Measurements from ENCODE around the gene GSTO2. TPM values are rescaled to one million over a fixed set of nuclear protein-coding genes. Genes with fewer than 3 reads are reported as not detected.

GSTO2 gene
- total and polyA plus RNA-seq, 10 of the 15 experiments (the other 5 are each of a cell fraction or from before 2014, with no cell fraction given) = 0.16 to 0.86 (median 0.46) TPM

GRCh38 chr10:104308439-104308903 is 39.5 kb downstream of the GSTO2 start (continued):
- TF ChIP-seq ZNF24 (IDR thresholded peaks at IDR 0.05) = no peak
- no peak for TF ChIP-seq CBX5 (IDR thresholded peaks at IDR 0.05; ENCODE audit: low read depth)
- TF ChIP-seq TCF7 (IDR thresholded peaks at IDR 0.05; ENCODE audit: borderline replicate concordance) = peak; percentile 74
- TF ChIP-seq TCF12 (IDR thresholded peaks at IDR 0.05; ENCODE audit: low read depth, low read length) = no peak
- no peak for TF ChIP-seq MAX (IDR thresholded peaks at IDR 0.05; ENCODE audit: low read depth, low read length)

- peaks cover 11 to 33% of the 10 kb centered on the region in 2 experiments for H3K36me3 ChIP-seq (ENCODE audit: control insufficient read depth in 2 of 2, insufficient read depth in 2 of 2, low read length in 1 of 2)
Measured at GRCh38 chr10:104309980-104310978, 41.3 kb downstream of the GSTO2 start.

More at GRCh38 chr10:104309980-104310978, 41.3 kb downstream of the GSTO2 start:
- H3K9me3 ChIP-seq (replicated peaks; ENCODE audit: control insufficient read depth, insufficient read depth, low read length) = no peaks in the 10 kb centered on the region
- ChIA-PET POLR2A (interaction anchor here (1.1 kb wide), 1 partner anchor 12 kb away, joined by 3 read pairs; no protein-coding TSS in a partner anchor), RAD21 (ENCODE audit: unreplicated experiment) (interaction anchor here (9.0 kb wide), 1 partner anchor 41 kb away, joined by 137 read pairs; the partner anchor contains the start of gene CFAP58), SMC1A (ENCODE audit: uncharacterized antibody, unreplicated experiment) (interaction anchor here (0.7 to 1.3 kb wide), 2 partner anchors 18 to 41 kb away, joined by 3 to 5 read pairs; no protein-coding TSS in a partner anchor), CTCF (interaction anchor here (1.3 to 13.3 kb wide), 4 partner anchors 17 to 40 kb away, joined by 6 to 419 read pairs (median 87); partner anchors contain the start of gene CFAP58)
- peaks cover 26% of the 10 kb centered on the region for H3K4me1 ChIP-seq (ENCODE audit: control insufficient read depth, insufficient read depth, low read length)
- BruUV-seq (replicated peaks) = no TSS peak
- DNase-seq (ENCODE audit: low read depth, low spot score) (no peak), FAIRE-seq (no peak), ATAC-seq (no peak)
- H3K9ac ChIP-seq (ENCODE audit: control insufficient read depth, insufficient read depth, low read length) = no peak overlapping the region
- H2AFZ ChIP-seq (ENCODE audit: control insufficient read depth, low read depth, low read length) = no peak overlapping the region
- H3K27ac ChIP-seq (ENCODE audit: control insufficient read depth, insufficient read depth) = no peak overlapping the region
- H3K79me2 ChIP-seq (ENCODE audit: control insufficient read depth, insufficient read depth, low read length) = no peaks in the 10 kb centered on the region
- H4K20me1 ChIP-seq (ENCODE audit: control insufficient read depth, insufficient read depth) = no peaks in the 10 kb centered on the region; the same call in 1 of the 2 replicates
- no peak for TF ChIP-seq NR2C2 (IDR thresholded peaks at IDR 0.05; ENCODE audit: borderline replicate concordance, control insufficient read depth, insufficient read length, low read depth)
- TF ChIP-seq POLR2AphosphoS5 (IDR thresholded peaks at IDR 0.05; ENCODE audit: low read length) = 0 out of 2 replicates have a peak, but pooled peaks have one; percentile 32
- no peak for TF ChIP-seq TARDBP (IDR thresholded peaks at IDR 0.05; ENCODE audit: borderline replicate concordance)
- H3K4me2 ChIP-seq (ENCODE audit: control insufficient read depth, insufficient read depth) = no peak overlapping the region
- in situ Hi-C loops (cut with MboI) (loop anchor here (5.0 kb wide), 1 partner anchor 37 kb away; no protein-coding TSS in a partner anchor), intact Hi-C loops (cut with micrococcal nuclease; ENCODE audit: unreplicated experiment) (loop anchor here (2.0 kb wide), 1 partner anchor 27 kb away; no protein-coding TSS in a partner anchor)
- no peak overlapping the region for H3K4me3 ChIP-seq
- WGBS (ENCODE audit: insufficient coverage, insufficient replicate concordance, low lambda C conversion rate, missing lambda C conversion rate) = 94% methylated on average over 15 of the region's 15 CpGs
- no peaks in the 10 kb centered on the region for H3K27me3 ChIP-seq (replicated peaks in 1 of 2; ENCODE audit: control insufficient read depth in 2 of 2, insufficient read depth in 2 of 2, low read length in 1 of 2)

Data from GM12878 (cell line).